Measurements from ENCODE around the gene PHAF1. TPM values are rescaled to one million over a fixed set of nuclear protein-coding genes. Genes with fewer than 3 reads are reported as not detected.

Gene PHAF1
- total and polyA plus RNA-seq, 2 of the 13 experiments (the other 11 are each of a cell fraction or from before 2014, with no cell fraction given), result 48.3 to 174 TPM

- no peak for TF ChIP-seq ZSCAN30 (CRISPR knock-in tag; IDR thresholded peaks at IDR 0.05)
- TF ChIP-seq ZBTB3 (CRISPR knock-in tag; IDR thresholded peaks at IDR 0.05; ENCODE audit: borderline replicate concordance, low read depth), result no peak
- no peak for TF ChIP-seq HNF4G (IDR thresholded peaks at IDR 0.05; ENCODE audit: borderline replicate concordance, low read depth, low read length)
- 0 out of 2 replicates have a peak, but pooled peaks have one; percentile 5 for TF ChIP-seq HNF4G (CRISPR knock-in tag; IDR thresholded peaks at IDR 0.05; ENCODE audit: borderline replicate concordance, low read depth)
- no peak for TF ChIP-seq ZSCAN22 (CRISPR knock-in tag; IDR thresholded peaks at IDR 0.05)
- no peak for TF ChIP-seq CENPT (CRISPR knock-in tag; IDR thresholded peaks at IDR 0.05; ENCODE audit: low read depth)
- no peak for TF ChIP-seq ARID2 (CRISPR knock-in tag; IDR thresholded peaks at IDR 0.05; ENCODE audit: borderline replicate concordance)
- TF ChIP-seq ZNF558 (CRISPR knock-in tag; IDR thresholded peaks at IDR 0.05; ENCODE audit: borderline replicate concordance), result no peak
- TF ChIP-seq, protein P1, sequence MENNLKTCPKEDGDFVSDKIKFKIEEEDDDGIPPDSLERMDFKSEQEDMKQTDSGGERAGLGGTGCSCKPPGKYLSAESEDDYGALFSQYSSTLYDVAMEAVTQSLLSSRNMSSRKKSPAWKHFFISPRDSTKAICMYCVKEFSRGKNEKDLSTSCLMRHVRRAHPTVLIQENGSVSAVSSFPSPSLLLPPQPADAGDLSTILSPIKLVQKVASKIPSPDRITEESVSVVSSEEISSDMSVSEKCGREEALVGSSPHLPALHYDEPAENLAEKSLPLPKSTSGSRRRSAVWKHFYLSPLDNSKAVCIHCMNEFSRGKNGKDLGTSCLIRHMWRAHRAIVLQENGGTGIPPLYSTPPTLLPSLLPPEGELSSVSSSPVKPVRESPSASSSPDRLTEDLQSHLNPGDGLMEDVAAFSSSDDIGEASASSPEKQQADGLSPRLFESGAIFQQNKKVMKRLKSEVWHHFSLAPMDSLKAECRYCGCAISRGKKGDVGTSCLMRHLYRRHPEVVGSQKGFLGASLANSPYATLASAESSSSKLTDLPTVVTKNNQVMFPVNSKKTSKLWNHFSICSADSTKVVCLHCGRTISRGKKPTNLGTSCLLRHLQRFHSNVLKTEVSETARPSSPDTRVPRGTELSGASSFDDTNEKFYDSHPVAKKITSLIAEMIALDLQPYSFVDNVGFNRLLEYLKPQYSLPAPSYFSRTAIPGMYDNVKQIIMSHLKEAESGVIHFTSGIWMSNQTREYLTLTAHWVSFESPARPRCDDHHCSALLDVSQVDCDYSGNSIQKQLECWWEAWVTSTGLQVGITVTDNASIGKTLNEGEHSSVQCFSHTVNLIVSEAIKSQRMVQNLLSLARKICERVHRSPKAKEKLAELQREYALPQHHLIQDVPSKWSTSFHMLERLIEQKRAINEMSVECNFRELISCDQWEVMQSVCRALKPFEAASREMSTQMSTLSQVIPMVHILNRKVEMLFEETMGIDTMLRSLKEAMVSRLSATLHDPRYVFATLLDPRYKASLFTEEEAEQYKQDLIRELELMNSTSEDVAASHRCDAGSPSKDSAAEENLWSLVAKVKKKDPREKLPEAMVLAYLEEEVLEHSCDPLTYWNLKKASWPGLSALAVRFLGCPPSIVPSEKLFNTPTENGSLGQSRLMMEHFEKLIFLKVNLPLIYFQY (CRISPR knock-in tag; IDR thresholded peaks at IDR 0.05; ENCODE audit: borderline replicate concordance), result no peak
- TF ChIP-seq ZNF30 (CRISPR knock-in tag; IDR thresholded peaks at IDR 0.05), result no peak
- TF ChIP-seq MAFF (IDR thresholded peaks at IDR 0.05; ENCODE audit: low read depth, low read length), result no peak
- TF ChIP-seq ZBTB25 (CRISPR knock-in tag; IDR thresholded peaks at IDR 0.05), result no peak
- TF ChIP-seq CBX2 (IDR thresholded peaks at IDR 0.05; ENCODE audit: low read depth, low read length), result no peak
- TF ChIP-seq CBX2 (CRISPR knock-in tag; IDR thresholded peaks at IDR 0.05; ENCODE audit: low read depth), result no peak
- TF ChIP-seq HNF1B (CRISPR knock-in tag; IDR thresholded peaks at IDR 0.05), result 0 out of 2 replicates have a peak, but pooled peaks have one; percentile 54
- TF ChIP-seq ZNF530 (CRISPR knock-in tag; IDR thresholded peaks at IDR 0.05; ENCODE audit: low read depth), result no peak
- no peak for TF ChIP-seq ZNF12 (CRISPR knock-in tag; IDR thresholded peaks at IDR 0.05)
- TF ChIP-seq ZEB1 (IDR thresholded peaks at IDR 0.05; ENCODE audit: insufficient replicate concordance, low read depth), result no peak
- TF ChIP-seq ZNF543 (CRISPR knock-in tag; IDR thresholded peaks at IDR 0.05), result no peak
- peak; percentile 4; the same call in 1 of the 2 replicates for TF ChIP-seq ZNF776 (CRISPR knock-in tag; IDR thresholded peaks at IDR 0.05)
- TF ChIP-seq, protein P2, sequence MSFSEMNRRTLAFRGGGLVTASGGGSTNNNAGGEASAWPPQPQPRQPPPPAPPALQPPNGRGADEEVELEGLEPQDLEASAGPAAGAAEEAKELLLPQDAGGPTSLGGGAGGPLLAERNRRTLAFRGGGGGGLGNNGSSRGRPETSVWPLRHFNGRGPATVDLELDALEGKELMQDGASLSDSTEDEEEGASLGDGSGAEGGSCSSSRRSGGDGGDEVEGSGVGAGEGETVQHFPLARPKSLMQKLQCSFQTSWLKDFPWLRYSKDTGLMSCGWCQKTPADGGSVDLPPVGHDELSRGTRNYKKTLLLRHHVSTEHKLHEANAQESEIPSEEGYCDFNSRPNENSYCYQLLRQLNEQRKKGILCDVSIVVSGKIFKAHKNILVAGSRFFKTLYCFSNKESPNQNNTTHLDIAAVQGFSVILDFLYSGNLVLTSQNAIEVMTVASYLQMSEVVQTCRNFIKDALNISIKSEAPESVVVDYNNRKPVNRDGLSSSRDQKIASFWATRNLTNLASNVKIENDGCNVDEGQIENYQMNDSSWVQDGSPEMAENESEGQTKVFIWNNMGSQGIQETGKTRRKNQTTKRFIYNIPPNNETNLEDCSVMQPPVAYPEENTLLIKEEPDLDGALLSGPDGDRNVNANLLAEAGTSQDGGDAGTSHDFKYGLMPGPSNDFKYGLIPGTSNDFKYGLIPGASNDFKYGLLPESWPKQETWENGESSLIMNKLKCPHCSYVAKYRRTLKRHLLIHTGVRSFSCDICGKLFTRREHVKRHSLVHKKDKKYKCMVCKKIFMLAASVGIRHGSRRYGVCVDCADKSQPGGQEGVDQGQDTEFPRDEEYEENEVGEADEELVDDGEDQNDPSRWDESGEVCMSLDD (CRISPR knock-in tag; IDR thresholded peaks at IDR 0.05; ENCODE audit: borderline replicate concordance), result no peak
- no peak for TF ChIP-seq CHD2 (IDR thresholded peaks at IDR 0.05; ENCODE audit: low read depth, low read length)
Measured at GRCh38 chr16:67185651-67186134, 76.0 kb downstream of the PHAF1 start (continued).

Data from HepG2 (cell line).